DMS153 treated with DMSO at 0.1 percent for 48 hours (cell line): Measurements from ENCODE around the gene ERO1B.

Source experiments
- DNase-seq: peaks from one replicate; lab custom pipeline; 2025; ENCODE audit not compliant: unreplicated experiment; lab: John Stamatoyannopoulos, UW

ERO1B gene

DNA sequence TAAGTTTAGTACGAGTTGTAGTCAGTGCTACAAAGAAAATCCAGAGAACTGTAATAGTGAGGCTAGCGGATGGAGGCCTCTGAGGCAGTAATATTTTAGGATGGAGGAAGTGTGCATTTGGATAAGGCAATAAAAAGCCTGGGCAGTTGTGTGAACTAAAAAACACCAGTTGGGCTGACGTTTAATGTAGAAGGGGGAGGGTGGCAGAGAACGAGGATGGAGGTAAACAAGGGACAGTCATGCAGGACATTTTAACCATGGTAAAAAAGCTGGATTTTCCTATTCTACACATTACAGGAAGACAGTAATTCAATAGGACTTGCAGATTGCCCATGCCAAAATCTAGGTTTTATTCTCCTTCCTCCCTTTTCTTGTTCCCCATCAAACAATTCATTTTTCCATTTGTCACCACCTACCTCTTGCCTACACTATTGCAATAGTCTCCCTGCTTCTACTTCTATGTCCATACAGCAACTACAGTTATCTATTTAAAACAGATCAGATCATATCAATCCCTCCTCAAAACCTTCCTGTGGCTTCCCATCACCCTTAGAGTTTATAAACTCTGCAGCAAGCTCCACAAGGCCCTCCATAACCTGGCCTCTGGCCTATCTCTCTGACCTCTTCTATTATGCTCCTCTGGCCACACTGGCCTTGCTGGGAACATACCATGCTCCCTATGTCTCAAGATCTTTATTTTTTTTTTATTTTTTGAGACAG is 27.7 kb downstream of the ERO1B start:
- DNase-seq = no peak

- DNase-seq = no peak
Observed at GRCh38 chr1:236253119-236253518, 28.6 kb downstream of the ERO1B start.

DNA sequence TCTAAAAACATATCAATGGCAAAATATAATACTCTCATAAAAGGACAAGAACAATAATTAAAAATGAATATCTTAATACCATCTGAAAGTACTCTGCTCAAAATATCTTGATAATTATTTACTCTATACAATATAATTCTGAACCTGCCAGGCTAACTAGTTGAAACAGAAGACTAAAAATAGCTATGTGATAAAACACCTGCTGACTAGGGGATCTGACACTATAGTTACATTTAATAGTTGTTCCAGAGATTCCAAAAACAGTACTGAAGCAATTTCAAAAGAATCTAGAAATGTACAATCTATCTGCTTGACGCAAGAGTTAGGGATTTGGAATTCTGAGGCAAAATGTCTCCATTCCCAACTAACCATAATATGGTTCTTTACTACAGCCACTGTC is 30.2 kb downstream of the ERO1B start:
- DNase-seq = no peak

- no peak for DNase-seq
Observed at GRCh38 chr1:236247286-236247685, 34.5 kb downstream of the ERO1B start.

DNA sequence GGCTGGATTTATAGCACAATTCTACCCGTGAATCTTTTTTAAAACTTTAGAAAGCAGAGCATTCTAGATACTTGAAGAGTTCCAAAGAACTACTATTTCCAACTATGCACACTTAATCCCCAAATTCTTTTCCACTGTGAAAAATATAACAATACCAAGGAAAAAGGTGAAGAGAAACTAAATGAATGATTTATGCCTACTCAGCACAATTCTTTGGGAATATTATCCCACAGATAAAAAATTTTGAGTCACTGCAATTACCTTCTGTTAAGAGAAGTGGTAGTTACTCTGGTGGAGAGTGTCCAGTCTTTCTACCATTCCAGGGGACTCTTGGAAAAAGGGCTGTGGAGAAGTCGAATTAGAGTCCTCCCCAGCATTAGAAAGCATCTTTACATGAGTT is 39.2 kb downstream of the ERO1B start:
- DNase-seq = no peak

GRCh38 chr1:236240675-236241074 is 41.1 kb downstream of the ERO1B start:
- no peak for DNase-seq

DNA sequence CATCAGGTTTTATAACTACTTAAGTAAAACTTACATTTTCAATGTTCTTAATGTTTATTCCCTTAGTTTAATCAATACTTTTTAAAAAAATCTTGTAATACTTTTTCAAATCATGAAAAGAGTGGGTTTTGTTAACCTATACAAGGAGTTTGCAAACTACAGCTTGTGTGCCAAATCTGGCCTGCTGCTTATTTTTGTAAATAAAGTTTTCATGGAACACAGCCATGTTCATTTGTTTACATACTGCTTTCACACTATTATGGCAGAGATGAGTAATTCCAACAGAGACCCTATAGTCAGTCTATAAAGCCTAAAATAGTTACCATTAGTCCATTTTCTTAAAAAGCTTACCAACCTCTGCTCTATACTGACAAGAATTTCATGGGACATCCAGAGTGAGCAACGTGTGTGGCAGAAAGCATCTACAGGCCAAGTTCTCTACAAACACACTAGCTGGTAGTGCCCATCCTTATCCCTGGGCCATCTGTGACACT is 42.6 kb downstream of the ERO1B start:
- DNase-seq = no peak

DNA sequence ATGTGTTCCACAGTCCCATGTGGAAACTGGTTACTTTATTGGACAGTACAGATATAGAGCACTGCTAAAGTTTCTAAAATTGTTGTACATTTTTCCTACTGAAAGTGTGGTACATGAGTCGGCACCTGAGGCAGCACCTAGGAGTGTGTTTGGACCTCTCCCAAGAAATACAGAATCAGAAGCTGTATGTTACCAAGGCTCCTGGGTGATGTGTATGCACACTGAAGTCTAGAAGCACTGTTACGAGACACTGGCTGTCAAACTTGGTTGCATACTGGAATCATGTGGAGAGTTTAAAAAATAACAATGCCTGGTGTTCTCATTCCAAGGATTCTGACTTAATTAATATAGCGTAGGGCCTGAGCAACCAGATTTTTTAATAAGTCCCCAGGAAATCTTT is 46.6 kb downstream of the ERO1B start:
- no peak for DNase-seq

GRCh38 chr1:236228411-236228810 is 53.3 kb downstream of the ERO1B start:
- DNase-seq = no peak

GRCh38 chr1:236222632-236223031 is 59.1 kb downstream of the ERO1B start:
- DNase-seq = no peak

- DNase-seq = no peak
Observed at GRCh38 chr1:236220473-236220872, 61.3 kb downstream of the ERO1B start.

DNA sequence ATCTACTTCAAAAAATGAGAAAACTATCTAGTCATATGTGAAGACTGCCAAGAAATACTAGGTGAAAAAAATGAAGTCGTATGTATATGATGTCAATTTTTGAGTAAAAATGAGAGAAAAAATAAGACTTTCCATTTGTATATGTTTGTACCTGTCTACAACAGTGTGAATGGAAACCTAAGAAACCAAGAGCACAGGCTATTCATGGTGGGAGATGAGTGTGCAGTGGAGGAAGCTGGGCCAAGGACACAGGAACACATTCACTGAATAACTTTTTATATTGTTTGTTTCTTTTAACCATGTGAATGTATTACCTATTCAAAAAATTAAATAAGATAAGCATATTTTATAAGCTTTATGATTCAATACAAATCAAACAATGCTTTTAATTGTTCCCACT is 67.0 kb downstream of the ERO1B start:
- no peak for DNase-seq

DNA sequence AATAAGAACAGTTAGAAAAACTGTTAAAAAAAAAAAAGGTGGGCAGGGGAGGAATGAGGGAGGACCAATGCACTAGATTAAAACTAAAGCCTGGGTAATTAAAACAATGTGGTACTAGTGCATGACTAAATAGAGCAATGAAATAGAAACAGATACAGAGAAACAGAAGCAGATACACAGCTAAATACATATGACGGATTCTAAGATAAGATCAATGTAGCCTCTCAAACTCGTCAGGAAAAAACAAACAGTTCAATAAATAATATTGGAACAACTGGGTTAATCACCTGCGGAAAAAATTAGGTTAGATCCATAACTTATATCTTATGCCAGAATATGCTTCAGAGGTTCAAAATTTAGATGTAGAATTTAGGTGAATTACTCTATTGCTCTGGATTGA is 68.2 kb downstream of the ERO1B start:
- DNase-seq = no peak

GRCh38 chr1:236211815-236212214 is 69.9 kb downstream of the ERO1B start:
- DNase-seq = no peak

- no peak for DNase-seq
Observed at GRCh38 chr1:236209713-236210112, 72.0 kb downstream of the ERO1B start.

DNA sequence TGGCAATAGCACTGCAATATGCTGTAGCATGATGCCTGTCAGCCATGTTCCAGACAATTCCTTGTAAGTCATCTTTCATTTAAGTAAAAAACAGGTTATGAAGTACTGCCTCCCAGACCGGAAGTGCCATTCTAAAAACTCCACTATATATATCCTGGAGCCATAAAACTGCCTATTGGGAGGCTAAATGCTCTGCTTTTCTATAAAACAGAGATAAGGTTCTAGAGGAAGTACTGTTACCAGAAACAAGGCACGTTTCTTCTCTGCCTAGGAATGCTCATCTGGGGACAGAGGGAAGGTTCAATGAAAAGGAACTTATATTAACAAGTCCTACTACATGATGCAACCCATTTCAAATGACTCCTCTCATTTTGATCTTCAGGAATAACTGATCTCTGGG is 72.6 kb downstream of the ERO1B start:
- DNase-seq = no peak

DNA sequence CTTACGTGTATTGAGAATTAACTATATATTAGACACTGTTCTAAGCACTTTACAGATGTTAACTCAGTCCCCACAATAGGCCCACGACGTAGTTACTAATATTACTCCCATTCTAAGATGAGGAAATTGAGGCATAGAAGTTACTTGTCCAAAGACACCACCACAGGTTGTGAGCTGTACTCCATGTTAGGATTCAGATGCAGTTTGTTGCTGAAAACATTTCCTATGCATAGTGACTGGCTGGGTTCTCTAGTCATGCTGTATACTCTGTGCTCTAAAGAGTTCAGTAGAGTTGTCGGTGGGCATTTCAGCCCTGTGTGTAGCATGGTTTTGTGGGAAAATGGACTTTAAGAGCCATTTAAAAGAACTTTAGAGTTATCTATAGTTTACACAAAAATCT is 74.2 kb downstream of the ERO1B start:
- DNase-seq = no peak

DNA sequence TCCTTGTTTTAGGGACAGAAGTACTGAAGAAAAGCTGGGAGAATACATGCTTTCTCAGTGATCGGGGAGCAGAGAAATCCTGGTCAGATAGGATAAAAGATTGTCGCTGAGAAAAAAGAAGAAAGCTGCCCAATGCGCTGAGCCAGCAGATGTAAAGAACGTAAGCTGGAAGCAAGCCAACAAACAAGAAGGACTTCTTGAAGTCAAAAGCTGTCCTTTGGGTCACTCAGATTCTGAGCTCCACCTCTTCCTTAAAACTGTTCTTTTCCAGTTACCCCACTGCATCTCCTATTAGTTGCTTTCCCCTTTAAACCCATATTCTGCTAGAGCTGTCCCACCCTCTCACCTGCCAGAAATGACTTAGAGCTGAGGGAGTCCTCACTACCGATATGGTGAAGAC is 74.6 kb downstream of the ERO1B start:
- no peak for DNase-seq

- no peak for DNase-seq
Observed at GRCh38 chr1:236206548-236206947, 75.2 kb downstream of the ERO1B start.

- no peak for DNase-seq
Observed at GRCh38 chr1:236204656-236205055, 77.1 kb downstream of the ERO1B start.

- DNase-seq = no peak
Observed at GRCh38 chr1:236204039-236204438, 77.7 kb downstream of the ERO1B start.

DNA sequence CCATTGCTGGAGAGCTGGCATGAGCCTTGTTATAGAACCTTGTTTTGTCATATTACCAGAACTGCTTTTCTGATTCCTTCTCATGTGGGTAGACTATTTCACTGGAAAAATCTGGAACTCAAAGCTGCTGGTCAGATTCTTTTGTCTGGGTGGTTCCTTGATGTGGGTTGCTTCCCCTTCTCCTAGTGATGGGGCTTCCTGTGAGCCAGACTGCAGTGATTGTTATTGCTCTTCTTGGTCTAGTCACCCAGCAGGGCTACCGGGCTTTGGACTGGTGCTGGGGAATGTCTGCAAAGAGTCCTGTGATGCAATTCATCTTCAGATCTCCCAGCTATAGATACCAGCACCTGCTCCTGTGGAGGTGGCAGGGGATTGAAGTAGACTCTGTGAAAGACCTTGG is 80.0 kb downstream of the ERO1B start:
- no peak for DNase-seq

- DNase-seq = no peak
Observed at GRCh38 chr1:236200925-236201324, 80.8 kb downstream of the ERO1B start.
